HG02571 (cell line): ENCODE results near the gene MISP3.

ENCODE experiments used
- ATAC-seq: cut with Tn5 transposase; IDR thresholded peaks from one replicate; pipeline ENCODE4 v1.9.1; 2021; ENCODE audit warnings: mild to moderate bottlenecking, moderate library complexity; ENCODE audit not compliant: unreplicated experiment

MISP3 gene

DNA sequence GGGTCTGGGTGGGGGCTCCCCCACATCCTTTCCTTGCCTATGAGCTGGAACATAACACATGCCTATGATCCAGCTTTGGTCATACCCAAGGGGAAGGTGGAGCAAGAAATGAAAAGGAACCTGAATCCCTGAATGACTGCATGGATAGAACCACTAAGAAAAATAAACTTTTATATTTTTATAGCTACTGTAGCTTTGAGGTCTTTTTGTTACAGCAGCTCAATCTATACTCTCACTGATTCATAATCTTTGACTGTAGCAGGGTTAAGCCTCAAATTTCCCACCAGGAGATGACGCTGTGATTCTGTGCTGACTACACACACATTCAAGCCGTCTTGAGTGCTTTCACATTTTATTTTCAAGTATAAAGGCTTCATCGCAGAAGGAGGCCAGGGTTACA, 19.6 kb upstream of the MISP3 start:
- ATAC-seq = no peak

DNA sequence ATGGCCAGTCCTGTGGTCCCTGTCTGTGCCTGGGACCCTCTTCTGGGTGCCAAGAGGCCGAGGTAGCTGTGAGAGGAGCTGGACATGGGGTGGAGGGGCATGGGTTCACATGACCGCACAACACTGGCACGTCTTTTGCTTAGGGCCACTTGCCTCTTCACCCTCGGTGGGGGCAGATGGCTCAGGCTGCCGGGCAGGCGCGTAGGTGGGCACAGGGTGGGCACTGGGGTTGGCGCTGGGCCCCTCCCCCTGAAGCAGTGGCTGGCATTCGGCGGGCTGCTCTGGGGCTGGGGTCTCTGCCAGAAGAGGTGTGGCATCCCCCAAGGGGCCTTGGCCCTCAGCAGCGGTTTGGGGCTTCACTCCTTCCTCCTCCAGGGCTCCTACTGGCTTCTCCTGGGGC, 19.1 kb upstream of the MISP3 start:
- ATAC-seq = no peak

DNA sequence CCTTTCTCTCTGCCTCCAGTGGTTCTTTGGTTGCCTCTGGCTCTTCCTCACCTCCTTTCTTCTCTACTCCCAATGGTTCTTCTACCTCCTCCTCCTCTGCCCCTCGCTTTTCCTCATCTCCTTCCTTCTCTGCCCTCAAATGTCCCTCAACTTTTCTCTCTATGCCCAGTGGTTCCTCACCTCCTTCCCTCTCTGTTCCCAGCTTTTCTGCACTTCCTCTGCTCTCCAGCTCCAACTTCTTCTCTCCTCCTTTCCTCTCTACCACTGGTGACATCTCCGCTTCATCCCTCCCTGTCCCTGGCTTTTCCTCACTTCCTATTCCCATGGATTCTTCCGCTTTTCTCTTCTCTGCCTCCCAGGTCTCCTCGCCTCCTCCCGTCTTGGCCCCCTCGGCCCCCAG, 18.5 kb upstream of the MISP3 start:
- no peak for ATAC-seq

DNA sequence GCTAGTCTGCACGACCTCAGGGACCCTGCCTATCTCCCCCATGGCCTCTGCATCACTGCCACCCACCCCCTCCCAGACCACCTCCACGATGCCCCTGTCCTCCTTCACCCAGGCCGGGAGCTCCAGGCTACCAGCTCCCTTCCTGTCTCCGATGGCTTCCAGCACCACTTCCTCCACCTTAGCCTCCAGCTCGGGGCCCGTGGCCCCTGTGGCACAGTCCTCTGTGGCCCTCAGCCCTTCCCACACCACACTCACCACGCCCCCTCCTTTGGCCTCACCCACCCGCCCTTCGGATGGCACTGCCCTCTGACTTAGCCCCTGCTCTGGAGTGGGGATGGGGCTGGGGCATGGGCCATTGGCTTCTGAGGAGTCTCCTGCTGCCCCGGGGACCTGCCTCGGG, 17.9 kb upstream of the MISP3 start:
- no peak for ATAC-seq

DNA sequence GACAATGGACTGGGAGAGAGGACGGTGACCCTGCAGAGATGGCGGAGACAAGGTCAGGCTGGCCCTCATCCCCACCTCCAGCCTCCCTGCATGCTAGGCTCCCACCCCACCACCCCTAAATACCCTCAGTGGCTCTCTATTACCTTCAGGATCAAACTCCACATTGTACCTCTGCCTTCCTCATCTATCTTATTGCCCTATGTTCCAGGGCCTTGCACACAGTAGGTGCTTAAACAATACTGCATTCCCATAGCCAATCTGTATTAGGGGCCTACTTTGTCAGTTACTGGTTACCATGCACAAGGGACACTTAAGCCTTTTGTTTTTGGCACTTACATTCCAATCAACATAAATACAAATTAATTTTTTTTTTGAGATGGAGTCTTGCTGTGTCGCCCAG, 17.2 kb upstream of the MISP3 start:
- no peak for ATAC-seq

DNA sequence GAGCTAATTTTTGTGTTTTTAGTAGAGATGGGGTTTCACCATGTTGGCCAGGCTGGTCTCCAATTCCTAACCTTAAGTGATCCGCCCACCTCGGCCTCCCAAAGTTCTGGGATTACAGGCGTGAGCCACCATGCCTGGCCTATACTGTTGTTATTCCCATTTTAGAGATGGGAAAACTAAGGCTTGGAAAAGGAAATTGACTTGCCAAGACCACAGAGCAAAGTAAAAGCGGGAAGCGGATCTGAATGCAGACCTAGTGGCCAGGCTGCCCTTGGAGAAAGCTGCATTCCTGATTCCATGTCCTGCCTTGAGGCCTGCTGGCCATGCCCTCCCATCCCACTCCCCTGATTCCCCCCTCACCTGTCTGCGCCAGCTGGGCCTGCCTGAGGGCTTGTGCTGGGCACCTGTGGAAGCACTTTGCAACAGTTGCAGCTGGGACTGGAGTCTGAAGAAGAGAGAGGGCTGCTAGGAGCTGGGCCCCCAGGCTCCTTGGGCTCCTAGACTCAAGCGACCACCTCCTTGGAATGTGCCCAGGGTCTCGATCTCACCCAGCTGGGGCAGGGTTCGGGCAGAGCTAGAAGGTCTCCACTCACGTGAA, 16.4 kb upstream of the MISP3 start:
- no peak for ATAC-seq

DNA sequence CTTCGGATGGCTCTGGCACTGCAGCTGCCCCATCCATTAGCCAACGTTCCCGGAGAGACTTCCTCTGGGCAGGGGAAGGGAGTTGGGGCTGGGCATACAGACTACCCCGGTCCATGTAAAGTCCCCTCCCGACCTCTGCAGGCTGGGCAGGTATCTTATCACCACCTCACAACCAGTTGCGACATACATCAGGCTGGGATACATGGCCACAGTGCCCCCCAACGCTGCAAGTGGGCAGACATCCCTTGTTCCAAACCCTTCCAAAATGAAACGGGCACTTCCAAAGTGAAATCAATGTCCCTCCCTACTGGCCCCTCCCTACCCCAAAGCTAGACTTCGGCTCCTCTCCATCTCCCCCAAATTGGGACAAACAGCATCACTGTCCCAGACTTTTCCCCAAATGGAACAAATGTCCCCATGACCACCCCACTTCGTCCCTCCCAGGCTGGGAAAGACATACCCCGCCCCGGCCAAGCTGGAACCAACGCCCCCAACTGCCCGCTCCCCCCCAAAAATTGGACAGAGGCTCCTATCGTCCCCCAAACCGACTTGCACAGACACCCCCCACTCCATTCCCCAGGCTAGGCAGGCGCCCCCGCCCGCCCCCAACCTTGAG, 15.7 kb upstream of the MISP3 start:
- no peak for ATAC-seq

DNA sequence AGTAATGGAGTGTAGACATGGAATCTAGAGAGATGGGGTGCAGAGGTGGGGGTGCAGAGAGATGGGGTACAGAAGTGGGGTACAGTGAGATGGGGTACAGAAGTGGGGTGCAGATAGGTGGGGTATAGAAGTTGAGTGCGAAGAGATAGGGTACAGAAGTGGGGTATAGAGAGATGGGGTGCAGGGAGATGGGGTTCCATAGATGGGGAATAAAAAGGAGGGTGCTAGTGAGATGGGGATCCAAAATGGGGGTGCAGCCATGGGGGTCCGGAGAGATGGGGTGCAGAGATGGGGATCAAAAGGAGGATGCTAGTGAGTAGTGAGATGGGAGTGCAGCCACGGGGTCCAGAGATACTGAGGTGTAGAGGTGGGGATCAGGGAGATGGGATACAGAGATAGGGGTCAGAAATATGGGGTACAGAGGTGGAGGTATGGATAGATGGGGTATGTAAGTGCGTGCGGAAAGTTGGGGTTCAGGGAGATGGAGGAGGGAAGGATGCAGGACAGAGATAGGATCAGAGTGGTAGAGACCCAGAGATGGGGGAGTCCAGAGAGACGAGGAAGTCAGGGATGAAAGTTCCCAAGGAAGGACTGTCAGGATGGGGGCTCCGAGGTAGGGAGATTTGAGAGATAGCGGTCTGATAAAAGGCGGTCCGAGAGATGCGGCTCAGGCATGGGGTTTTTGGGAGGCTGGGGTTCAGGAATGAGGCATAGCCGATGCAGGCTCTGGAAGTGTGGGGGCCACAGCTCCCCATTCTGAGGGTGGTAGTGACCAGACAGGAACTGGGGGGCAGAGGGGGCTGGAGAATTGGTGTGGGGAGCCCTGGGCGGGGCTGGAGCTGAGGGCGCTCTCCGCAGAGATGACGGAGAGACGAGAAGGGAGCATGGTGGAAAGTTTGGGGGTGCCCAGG, 14.1 kb upstream of the MISP3 start:
- no peak for ATAC-seq

DNA sequence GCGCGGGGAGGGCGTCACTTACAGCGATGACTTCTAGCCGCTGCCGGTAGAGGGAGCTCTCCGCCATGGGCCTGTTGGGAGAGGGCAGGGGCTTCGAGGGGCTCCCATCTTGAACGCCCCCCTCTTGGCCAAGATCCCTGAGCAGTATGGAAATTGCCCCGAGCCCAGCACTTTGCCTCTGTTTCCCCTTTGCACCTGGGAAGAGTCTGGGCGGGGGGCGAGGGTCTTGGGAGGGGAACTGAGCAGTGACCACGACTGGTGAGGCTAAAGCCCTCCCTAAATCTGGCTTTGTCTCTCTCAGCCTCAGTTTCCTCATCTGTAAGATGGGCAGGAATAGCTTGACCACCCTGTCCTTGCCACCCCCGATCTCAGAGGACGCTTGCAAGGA, 13.5 kb upstream of the MISP3 start:
- ATAC-seq = no peak

DNA sequence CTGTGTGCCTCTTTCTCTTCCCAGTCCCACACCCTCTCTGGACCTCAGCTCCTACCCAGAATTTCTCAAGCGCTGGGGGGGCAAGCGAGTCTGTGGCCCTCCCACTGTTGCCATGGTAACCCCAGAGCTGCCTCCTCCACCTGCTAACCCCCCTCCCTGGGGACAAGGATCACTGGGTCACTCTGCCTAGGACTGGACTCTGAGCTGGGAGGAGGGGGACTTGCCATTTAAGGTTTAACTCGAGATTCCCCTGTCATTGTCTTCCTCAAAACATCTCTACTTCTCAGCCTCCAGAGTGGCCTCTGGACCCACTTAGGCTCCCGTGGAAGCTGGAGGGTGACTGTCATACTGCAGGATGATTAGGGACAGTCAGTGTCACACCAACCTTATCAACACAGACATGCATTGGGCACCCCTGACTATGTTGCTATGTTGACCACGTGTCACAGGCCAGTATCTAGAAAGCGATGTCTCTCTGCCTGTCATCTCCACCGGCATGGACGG, 12.9 kb upstream of the MISP3 start:
- ATAC-seq = no peak

DNA sequence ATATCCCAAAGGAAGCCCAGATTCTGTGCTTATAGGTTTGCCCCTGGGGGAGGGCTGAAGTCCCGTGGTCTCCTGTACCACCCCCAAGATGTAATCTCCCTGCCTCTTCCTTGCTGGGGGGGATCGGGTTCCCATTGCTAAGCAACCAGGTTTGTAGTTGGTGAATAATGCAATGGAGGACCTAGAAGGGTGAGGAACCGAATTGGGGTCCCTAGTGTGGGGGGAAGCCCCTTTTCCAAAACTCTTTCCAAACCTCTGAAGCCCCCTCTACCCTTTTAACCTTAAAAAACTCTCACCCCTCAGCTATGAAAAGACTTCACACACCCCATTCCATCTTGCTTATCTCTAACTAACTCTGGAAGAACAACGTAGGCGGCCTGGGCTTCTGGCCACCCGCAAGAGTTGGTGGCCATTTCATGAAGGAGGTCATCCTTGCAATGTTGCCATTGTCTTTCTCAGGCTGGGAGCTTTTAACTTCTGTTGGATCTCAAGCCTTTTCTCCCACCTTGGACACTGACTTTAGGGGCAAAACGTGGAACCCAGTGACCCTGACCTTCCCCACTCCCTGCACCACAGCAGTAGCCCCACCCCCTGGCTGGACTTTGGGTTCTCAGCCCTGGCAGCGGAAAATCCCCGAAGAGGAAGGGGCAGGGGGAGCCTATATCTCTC, 11.4 kb upstream of the MISP3 start:
- no peak for ATAC-seq

DNA sequence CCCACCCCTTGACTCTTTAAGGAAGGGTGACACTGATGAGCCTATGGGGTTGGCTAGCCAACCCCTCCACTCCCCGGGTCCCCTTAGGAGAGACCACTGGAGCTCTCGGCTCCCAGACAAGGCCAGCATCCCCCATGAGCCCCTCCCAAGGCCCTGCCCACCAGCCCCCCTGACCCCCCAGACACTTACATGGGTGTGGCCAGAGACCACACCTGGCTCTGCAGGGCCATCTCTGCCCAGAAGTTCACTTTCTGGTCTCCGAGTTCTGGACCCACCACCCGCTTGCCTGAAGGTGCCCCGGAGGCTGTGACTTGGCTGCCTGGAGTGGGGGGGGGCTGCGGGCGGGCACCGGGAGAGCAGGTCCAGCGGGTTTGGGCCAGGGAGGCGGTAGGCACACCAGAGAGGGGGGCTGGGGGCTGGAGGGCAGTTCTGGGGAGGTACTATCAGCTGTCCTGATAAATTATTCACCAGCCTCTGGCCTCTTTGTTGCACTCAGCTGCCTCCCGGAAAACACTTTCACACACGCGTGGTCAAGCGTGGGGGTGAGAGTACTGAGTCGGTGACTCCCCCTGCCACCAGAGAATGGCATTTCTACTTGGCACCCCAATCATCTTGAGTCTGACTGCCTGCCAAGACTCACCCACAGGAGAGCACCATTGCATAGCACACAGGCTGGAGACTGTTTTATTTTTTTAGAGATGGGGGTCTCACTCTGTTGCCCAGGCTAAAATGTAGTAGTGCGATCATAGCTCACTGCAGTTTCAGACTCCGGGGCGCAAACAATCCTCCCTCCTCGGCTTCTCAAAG, 10.6 kb upstream of the MISP3 start, which contains the start of gene PALM3:
Gene PALM3 (minus strand): TSS at position 326 of the 807 bp plus-strand sequence. CDS start 96 bp downstream, at position 230.
- ATAC-seq = no peak

DNA sequence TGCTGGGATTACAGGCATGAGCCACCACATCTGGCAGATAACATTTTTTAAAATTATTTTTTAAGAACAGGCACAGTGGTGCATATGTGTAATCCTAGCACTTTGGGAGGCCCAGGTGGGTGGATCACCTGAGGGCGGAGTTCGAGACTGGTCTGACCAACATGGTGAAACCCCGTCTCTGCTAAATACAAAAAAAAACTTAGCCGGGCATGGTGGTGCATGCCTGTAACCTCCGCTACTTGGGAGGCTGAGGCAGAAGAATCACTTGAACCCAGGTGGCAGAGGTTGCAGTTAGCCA, 10.1 kb upstream of the MISP3 start:
- no peak for ATAC-seq

DNA sequence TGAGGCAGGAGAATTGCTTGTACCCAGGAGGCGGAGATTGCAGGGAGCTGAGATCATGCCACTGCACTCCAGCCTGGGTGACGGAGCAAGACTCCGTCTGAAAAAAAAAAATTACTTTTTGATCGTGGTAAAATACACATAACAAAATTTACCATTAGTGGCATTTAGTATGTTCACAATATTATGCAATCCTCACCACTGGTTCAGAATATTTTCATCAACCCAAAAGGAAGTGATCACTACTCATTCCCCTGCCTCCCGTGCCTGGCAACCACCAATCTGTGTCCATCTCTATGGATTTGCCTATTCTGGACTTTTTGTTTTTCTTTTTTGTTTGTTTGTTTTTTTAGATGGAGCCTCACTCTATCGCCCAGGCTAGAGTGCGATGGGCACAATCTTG, 9.5 kb upstream of the MISP3 start:
- no peak for ATAC-seq

DNA sequence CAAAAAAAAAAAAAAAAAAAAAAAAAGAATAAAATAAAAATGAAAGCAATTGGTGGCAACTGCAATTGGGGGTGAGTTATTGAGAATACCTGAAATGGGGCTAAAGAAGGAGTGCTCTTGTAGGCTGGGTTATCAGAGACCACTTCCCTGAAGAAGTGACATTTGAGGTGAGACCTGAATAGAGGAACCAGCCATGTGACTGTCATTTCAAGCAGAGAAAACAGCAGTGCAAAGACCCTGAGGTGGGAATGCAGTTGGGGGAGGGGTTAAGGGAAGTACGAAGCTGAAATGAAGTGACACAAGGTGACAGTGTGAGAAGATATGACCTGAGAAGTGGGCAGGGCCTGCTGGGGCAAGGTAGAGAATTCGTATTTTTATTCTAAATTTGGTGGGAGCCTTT, 6.5 kb upstream of the MISP3 start:
- no peak for ATAC-seq

DNA sequence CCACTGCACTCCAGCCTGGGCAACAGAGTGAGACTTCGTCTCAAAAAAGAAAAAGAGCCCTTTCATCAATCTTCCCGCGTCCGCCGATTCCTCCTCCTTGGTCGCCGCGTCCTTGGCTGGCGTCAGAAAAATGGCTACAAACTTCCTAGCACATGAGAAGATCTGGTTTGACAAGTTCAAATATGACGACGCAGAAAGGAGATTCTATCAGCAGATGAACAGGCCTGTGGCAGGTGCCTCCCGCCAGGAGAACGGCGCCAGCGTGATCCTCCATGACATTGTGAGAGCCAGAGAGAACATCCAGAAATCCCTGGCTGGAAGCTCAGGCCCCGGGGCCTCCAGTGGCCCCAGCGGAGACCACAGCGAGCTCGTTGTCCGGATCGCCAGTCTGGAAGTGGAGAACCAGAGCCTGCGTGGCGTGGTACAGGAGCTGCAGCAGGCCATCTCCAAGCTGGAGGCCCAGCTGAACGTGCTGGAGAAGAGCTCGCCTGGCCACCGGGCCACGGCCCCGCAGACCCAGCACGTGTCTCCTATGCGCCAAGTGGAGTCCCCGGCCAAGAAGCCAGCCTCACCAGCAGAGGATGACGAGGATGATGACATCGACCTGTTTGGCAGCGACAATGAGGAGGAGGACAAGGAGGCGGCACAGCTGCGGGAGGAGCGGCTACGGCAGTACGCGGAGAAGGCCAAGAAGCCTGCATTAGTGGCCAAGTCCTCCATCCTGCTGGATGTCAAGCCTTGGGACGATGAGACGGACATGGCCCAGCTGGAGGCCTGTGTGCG, 2.1 kb upstream of the MISP3 start:
- no peak for ATAC-seq

DNA sequence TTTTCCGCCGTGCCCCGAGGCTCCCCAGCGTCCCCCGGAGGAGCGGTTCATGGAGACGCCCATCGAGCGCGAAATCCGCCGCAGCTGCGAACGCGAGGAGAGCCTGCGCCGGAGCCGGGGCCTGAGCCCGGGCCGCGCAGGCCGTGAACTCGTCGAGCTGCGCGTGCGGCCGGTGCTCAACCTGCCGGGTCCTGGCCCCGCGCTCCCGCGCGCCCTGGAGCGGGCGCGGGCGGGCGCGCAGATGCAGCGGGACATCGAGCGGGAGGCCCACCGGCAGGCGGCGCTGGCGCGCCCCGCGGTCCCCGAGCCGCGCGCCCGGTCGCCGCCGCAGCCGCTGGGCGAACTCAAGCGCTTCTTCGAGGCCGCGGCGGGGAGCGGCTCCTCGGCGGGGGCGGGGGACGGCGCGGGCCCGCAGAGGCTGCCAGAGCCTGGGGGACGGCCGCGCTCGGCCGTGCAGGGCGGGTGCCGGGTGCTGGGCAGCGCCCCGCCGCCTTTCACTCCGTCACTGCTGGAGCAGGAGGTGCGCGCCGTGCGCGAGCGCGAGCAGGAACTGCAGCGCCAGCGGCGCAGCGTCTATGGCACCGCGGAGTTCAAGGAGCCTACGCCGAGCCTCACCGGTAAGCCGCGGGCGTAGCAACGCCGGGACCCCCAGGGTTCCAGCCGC, 807 bp downstream of the MISP3 start:
- peak; percentile 49 for ATAC-seq

DNA sequence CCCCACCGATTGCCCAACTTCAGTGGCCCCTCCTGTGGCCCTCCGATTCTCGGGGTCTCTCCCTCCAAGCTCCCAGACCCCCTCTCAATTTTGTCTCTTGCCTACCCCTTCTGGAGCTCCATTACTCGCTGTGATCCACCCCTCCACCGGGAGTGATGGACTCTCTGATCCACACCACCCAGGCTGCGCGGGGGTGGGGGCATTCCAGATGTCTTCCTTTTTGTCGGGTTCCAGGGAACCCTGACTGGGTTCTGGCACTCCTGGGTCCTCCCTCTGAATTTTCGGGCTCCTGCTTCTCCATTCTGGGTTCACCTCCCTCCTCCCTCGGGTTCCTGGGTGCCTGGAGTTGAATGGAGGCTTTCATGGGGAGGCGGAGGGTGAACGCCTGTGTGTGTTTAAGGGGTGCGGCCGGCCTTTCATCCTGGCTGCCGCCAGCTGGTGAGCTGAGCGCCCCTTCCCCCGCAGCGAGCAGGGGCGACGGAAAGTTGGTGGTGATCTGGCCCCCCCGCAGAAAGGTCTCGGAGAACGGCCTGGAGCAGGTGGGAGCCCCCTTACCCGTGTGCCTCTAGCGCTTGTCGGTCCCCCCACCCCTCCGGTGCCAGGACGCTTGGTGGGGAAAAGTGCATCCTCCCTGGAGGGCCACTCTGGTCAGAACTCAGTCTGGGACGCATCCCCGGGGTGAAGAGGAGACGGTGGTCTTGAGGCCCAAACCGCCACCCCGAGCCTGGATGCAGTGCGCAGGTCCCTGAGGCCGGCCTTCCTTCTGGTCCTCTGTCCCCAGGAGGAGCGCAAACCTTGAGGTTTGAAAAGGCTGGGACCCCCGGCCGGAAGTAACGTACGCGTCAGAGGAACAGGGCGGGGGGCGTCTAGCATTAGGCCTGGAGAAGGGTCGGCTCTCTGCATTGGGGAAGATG, 1.6 kb downstream of the MISP3 start:
- ATAC-seq = no peak
